HG03575 (cell line): ENCODE measurements around the gene TBPL1.

Source experiments
- ATAC-seq: cut with Tn5 transposase; IDR thresholded peaks from one replicate; pipeline ENCODE4 v1.9.1; 2021; ENCODE audit not compliant: unreplicated experiment, insufficient number of reproducible peaks, low FRiP score; ENCODE audit errors: extremely low read depth

Gene TBPL1

GRCh38 chr6:133997267-133997666, 44.2 kb downstream of the TBPL1 start:
- ATAC-seq, result no peak

DNA sequence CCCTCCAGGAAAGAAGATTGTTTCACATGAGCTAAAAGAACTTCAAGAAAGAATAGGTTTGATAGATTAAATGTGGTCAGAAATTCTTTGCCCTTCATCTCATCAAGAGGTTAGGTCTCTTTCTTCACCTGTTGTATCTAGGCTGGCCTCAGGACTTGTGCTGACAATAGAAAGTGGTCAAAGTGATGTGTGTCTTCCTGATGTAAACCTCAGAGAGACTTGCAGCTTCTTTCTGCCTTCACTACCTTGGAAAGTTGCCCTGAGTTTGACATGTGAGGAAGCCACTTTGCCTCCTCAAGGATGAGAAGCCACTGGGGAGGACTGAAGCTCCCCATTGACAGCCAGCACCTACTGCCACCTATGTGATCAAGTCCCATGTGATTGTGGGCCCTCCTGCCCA, 46.3 kb downstream of the TBPL1 start:
- ATAC-seq, result no peak

GRCh38 chr6:134000443-134000842, 47.4 kb downstream of the TBPL1 start:
- no peak for ATAC-seq

GRCh38 chr6:134002821-134003220, 49.8 kb downstream of the TBPL1 start:
- ATAC-seq, result no peak

GRCh38 chr6:134003542-134003951, 50.5 kb downstream of the TBPL1 start:
- ATAC-seq, result no peak

DNA sequence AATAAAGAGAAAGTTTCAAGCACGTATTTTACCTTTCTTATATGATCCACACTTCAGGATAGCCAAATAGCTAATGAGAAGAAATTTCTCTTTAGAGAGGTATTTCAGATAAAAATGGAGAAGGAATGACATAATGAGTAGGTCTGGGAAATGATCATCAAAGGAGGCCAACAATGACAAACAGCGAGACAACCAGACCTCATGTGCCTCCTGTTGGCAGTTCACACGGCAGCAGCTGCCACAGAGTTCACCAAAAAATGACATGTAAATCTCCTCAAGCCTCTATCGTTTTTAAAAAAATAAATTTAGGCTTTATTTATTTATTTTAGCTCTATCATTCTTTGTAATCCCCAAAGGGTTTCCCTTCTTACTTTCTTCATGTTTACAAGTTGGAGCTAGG, 51.7 kb downstream of the TBPL1 start:
- ATAC-seq, result no peak

DNA sequence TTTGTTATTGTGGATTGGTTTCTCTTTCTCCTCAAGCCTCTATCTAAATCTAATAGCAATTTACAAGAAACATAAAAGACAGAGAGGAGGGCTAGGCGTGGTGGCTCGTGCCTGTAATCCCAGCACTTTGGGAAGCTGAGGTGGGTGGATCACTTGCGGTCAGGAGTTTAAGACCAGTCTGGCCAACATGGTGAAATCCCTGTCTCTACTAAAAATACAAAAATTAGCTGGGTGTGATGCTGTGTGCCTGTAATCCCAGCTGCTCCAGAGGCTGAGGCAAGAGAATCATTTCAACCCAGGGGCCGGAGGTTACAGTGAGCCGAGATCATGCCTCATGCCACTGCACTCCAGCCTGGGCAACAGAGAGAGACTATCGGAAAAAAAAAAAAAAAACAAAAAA, 52.8 kb downstream of the TBPL1 start:
- no peak for ATAC-seq

DNA sequence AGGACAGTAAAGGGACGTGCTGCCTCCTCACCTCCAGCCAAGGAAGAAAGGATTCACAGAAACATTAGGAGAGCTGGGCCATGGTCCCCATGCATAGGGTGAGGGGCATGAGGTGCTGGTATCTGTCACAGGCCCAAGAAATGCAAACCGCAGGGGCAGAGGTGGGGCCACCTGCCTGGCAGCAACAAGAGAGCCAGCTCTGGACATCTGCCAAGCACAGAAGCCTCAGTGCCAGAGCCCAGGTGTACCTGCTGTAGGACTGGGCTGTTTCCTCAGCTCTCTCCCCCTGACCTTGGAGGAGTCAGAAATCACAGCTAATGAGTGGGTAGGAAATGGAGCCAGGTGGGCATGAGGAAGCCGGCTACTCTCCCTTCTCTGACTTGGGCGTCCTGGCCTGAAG, 54.1 kb downstream of the TBPL1 start:
- ATAC-seq, result no peak

GRCh38 chr6:134009876-134010275, 56.9 kb downstream of the TBPL1 start:
- ATAC-seq, result no peak

GRCh38 chr6:134010400-134010799, 57.4 kb downstream of the TBPL1 start:
- ATAC-seq, result no peak

GRCh38 chr6:134010974-134011373, 58.0 kb downstream of the TBPL1 start:
- ATAC-seq, result no peak

GRCh38 chr6:134014588-134015137, 61.6 kb downstream of the TBPL1 start:
- no peak for ATAC-seq

- ATAC-seq, result no peak
Observed at GRCh38 chr6:134015719-134016557, 62.9 kb downstream of the TBPL1 start.

- no peak for ATAC-seq
Observed at GRCh38 chr6:134016558-134016814, 63.5 kb downstream of the TBPL1 start.

GRCh38 chr6:134020071-134020470, 67.0 kb downstream of the TBPL1 start:
- no peak for ATAC-seq

DNA sequence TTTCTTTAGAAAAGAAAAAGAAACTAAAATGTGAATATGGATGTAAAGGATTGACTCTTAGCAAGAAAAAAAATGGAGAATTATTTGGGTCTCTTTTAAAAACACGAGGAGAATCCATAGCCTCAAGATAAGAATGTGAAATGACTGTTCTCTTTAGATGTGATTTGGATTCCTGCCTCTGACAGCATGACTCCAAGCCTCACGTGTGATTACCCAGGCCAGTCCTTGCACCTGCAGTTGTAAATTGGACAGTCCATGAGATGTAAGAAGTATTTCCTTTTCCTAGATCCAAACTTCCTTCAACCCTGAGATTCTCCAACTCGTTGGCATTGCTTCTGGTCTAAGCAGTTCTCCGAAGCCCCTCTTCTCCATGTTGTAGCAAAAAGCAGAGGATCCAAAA, 67.5 kb downstream of the TBPL1 start:
- no peak for ATAC-seq

GRCh38 chr6:134020968-134021367, 67.9 kb downstream of the TBPL1 start:
- no peak for ATAC-seq

DNA sequence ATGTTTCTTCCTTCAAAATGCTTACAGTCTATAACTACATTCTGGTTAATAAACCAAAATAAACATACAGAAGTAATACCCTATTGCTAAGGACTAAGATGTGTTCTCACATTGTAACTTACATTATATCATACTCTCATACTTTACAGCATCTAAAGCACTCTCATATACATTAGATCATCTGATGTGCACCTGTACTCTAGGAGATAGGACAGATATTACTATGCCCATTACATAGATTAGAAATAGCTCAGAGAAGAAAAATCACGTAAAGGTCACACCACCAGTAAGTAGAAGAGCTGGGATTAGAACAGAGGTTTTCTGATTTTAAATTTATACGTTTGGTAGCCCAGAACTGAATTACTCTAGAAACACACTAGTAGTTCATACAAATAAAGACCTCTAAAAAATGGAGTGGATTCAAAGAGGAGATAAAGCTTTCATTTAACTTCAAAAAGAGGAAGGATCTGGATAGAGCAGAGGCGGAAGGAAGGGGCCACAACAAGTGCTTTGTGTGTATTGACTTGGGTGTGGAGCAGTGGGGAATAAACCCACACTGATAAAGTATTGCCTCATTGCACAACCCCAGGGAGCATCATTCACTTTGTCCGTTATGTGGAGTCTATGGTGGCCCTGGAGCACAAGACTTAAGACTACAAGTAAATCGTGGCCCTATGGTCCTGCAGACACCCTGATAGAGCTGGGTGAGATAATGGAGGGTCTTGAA, 68.5 kb downstream of the TBPL1 start:
- ATAC-seq, result no peak

DNA sequence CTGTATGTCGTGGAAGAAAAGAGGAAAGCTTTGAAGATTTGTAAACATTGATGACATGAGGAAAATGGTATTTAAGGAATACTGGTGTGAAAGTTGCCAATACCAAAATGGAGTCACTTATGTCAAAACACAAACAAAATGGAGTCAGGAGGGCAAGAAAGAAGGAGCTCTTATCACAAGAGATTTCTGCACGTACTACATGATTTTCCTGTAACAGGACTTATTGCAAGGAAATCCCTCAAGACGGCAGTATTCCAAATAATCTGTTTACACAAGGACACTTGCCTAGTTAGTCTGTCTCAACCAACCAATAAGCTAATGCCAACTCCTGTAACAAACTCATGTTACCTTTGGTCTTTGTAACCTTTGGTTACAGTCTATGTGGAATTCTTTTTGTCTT, 69.6 kb downstream of the TBPL1 start:
- ATAC-seq, result no peak

DNA sequence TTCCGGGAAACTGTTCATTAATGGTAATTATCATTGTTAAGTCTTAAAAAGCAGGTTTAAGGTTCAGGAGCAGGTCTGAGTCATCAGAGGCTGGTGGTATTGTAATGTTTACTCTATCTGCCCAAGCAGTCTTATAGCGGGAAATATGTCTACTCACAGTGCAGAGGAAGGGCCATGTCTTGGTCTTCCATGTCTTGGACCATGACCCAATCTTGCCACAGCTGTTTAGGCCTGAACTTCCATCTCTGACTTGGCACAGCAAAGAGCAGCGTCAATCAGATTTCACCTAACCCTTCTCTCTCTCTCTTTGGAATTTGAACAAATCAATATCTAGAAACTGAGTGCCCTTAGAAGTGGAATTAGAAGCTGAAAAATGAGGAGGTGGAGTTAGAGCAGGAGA, 73.6 kb downstream of the TBPL1 start:
- ATAC-seq, result no peak
